GM19467 (cell line): ENCODE measurements around the gene PDK3.

Source experiments
- ATAC-seq: cut with Tn5 transposase; IDR thresholded peaks from one replicate; pipeline ENCODE4 v1.9.1; 2021; ENCODE audit warnings: mild to moderate bottlenecking, moderate library complexity; ENCODE audit not compliant: unreplicated experiment

The PDK3 gene

DNA sequence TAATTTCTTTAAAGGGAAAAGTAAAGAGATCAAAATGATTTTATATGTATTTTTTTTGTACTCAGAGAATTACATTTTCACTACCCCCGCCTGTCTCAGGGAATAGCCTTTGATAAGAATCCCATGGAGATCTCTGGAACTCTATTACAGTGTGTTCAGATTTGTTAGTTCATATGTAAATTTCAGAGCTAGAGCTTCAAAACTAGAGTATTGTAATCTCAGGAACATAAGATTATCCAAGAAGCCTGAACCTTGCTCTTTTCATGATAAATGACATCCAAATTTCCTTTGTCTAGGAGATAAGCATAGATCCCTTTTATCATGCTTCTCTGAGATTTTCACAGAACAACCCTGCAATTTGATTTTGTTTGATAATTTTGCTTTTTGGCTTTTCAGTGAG, 82.9 kb downstream of the PDK3 start:
- ATAC-seq, result no peak

DNA sequence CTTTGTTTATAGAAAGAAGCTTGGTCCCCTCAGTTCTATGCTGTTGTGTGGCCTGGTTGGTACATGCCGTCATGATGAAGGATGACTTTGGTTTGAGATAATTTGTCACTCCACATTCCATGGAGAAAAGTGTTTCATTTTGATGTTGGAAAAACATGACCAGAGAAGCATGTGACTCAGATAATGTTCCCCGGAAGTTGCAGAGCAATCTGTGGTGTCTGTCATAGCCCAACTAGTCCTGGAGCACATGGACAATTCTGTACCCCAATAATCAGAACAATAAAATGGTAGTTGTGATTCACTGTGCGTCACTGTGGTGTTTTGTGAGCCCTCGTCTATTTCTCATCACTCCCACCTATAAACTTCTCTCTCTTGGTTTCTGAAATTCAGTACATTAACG, 85.1 kb downstream of the PDK3 start:
- ATAC-seq, result no peak

DNA sequence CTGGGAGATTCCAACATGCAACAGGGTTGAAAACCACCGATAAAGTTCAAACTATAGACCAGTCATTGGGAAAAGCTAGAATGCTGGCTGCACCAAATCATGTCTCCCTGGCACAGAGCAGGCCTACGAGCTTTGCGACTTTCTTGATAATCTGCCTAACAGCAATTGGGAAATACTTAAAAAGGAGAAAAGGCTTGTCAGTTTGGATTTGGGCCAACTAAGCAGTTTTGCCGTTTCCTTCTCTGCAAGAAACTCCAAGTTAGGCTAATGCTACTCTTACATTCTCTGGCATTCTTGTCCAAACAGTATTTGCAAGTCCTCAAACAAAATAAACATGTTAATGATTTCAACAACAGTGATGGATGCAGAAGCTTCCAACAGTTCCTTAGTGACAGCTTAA, 87.9 kb downstream of the PDK3 start:
- ATAC-seq, result no peak

DNA sequence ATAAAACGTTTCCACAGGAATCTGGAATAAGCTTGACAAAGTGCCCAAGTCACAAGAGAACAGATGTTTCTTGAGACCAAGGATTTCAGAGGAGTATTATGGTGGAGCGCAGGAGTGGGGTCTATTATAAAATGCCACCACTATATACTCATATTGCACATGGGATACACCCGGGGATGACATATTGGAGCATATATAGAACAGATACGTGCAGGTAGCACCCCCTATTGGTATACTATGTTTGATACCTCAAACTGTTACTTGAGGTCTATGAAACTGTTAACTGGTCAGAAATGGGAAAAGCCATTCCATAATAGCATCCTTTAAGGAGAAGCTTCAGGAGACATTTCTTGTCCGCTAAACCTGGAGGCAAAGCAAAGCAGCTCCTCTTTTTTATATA, 96.0 kb downstream of the PDK3 start:
- peak; percentile 66 for ATAC-seq

DNA sequence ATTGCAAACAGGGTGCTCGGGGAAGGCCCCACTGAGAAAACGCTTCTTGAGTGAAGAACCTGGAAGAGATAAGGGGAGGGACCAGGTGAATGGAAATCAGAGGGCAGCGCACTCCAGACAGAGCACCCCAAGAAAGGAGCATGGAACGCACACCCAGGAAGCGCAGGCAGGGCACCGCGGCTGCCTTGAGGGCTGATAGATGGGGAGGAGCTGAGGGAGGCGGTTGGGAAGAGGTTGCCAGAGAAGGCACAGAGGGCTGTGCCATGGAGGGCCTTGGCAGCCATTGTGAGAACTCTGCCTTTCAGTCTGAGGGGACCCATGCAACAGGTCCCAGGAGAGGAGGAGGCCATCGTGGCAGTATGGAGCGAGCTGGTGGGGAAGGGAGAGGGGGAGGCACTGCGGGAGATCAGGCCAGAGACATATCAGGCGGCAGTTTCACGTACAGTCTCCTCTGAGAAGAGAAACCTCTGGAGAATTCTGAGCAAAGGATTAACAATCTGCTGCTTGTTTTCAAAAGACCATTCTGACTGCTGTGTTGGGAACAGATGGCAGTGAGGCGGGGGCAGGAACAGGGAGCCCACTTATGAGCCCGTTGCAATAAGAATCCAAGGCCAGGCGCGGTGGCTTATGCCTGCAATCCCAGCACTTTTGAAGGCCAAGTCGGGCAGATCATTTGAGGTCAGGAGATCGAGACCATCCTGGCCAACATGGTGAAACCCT, 98.4 kb downstream of the PDK3 start:
- no peak for ATAC-seq

DNA sequence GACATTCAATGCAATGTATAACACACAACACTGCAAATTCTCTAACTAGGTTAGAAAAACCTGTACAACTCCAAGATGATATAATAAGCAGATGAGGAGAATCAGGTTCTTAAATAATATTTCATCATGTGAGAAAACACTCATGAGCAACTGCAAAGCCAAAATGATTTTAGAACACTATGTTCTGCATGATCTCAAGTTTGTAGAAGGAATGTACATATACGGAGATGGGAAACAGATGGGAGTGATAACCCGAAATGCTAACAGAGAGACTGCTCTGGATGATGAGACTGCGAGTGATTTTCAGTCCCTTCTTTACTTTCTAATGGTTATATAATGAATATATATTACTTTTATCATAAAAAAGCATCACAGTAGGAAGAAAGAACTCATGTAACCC, 101.2 kb downstream of the PDK3 start:
- ATAC-seq, result no peak

DNA sequence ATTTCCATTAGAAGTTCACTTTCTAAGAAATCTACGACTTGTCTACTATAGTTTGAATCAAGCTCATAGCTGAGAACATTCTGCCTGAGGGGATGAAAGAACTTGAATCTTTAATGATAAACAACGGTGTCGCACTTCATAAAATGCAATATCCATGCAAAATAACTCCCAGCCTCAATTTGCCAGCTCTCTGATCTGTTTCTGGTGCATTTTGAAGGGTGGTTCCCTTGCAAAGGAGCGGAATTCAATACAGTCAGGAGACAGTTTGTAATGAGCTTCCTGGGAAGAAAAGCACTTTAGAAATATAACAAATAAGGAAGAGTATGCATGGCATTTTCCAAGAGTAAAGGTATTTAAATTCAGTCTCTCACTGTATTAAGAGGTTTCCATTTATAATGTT, 102.1 kb downstream of the PDK3 start:
- no peak for ATAC-seq

DNA sequence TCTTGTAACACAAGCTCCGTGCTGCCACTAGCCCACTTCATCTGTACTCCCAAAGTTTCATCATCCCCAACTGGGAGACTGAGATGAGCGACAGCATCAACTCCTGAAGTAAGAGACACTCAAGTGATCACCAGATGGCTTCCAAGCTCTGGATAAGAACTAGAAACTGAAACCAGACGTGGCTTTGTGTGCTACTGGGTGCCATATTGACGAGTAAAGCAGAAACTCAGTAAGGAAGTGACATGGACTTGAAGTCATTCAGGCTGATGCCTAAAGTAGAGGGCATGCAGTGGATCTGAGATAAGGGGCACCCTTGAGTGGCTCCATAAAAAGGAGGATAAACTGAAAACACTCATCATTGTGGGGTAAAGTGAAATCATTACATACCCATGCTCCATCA, 109.7 kb downstream of the PDK3 start:
- ATAC-seq, result no peak

DNA sequence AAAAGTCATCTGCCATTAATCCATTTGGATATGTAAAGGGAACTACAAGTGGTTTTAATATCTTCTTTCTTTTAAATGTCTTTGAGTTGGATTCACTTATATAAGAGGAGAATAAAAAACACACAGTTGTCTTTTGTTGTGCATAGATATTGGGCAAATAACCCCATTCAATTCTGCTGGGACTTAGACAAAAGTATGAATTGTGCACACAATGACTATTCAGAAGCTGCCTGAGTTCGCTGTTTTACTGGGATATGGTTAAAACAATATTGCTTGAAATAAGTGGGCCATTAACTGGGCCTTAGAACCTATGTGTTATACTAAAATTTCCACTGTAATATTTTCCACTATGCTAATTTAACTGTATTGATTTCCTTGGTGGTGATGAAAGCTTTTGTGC, 110.4 kb downstream of the PDK3 start:
- ATAC-seq, result no peak

DNA sequence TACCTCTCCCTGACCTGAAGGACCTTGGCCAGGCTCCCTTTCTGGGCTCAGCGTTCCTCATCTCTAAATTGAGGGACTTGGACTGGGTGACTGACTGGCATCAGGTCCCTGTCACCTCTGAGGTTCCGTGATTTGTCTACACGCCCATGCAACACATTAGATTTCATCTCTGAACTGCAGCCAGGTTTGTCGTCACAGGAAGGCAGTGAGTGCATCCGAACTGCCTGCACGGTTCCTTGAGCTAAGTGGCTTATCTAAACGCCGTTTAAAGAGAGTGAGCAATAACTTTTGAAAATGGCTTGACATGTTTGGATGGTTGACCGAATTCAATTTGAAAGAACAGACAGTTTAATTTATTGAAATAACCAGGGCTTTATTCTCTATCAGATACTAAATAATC, 112.0 kb downstream of the PDK3 start:
- no peak for ATAC-seq
